ENCODE data around the gene B3GALT5.

Gene B3GALT5

DNA sequence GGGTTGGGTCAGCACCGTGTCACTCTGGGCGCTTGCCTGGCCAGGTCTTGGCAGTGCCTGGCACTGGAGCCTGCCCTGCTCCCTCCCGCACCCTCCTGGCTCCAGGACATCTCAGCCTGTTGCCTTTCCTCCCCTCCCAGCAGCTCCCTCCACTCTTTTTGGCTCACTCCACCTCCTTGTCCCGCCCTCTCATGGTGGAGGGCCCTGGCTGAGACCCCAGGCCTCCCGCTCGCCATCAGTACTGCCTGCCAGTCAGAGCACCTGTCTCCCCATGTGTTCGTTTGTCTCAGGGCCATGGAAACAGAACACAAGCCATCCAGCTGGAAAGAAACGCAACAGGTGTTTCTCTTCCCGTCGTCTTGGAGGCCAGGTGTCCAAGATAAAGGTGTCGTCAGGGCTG lies 61.0 kb downstream of the B3GALT5 start:
- Histone ChIP-seq H3K27me3 (ENCODE audit: insufficient read depth, low read depth) (no peaks in the 10 kb centered on the region), H3K79me2 (ENCODE audit: insufficient read depth, low read depth) (no peaks in the 10 kb centered on the region), H3K4me1 (ENCODE audit: low read depth, poor library complexity, severe bottlenecking) (peaks cover 22% of the 10 kb centered on the region), H3K27ac (no peak overlapping the region), H4K20me1 (ENCODE audit: insufficient read depth) (no peaks in the 10 kb centered on the region), H2AFZ (ENCODE audit: low read depth) (no peak overlapping the region), H3K4me2 (no peak overlapping the region), H3K9ac (no peak overlapping the region), H3K4me3 (IDR thresholded peaks at IDR 0.05; ENCODE audit: insufficient read depth, low read depth, low read length) (no peak overlapping the region), H3K36me3 (ENCODE audit: insufficient read depth) (no peaks in the 10 kb centered on the region)
- TF ChIP-seq, protein P1, sequence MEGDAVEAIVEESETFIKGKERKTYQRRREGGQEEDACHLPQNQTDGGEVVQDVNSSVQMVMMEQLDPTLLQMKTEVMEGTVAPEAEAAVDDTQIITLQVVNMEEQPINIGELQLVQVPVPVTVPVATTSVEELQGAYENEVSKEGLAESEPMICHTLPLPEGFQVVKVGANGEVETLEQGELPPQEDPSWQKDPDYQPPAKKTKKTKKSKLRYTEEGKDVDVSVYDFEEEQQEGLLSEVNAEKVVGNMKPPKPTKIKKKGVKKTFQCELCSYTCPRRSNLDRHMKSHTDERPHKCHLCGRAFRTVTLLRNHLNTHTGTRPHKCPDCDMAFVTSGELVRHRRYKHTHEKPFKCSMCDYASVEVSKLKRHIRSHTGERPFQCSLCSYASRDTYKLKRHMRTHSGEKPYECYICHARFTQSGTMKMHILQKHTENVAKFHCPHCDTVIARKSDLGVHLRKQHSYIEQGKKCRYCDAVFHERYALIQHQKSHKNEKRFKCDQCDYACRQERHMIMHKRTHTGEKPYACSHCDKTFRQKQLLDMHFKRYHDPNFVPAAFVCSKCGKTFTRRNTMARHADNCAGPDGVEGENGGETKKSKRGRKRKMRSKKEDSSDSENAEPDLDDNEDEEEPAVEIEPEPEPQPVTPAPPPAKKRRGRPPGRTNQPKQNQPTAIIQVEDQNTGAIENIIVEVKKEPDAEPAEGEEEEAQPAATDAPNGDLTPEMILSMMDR (conservative IDR thresholded peaks at IDR 0.05; ENCODE audit: low read depth, low read length): no peak

DNA sequence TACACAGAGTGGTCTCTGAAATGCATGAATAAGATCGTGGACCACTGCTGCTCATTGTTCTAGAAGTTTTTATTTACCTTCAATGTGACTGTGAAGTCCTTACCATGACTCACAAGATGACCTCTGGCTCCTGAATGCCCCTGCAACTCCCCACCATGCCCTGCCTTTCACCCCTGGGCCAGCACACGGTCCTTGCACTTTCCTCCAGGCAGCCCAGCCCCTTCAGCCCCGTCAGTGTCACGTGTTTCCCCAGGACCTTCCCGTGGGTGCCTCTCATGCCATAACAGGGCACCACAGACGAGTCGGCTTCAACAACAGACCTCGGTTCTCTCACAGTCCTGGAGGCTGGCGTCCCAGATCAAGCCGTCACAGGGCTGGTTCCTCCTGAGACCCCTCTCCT lies 62.1 kb downstream of the B3GALT5 start:
- Histone ChIP-seq H3K36me3 (ENCODE audit: insufficient read depth) (no peaks in the 10 kb centered on the region), H3K27me3 (ENCODE audit: insufficient read depth, low read depth) (no peaks in the 10 kb centered on the region), H3K4me3 (IDR thresholded peaks at IDR 0.05; ENCODE audit: insufficient read depth, low read depth, low read length) (no peak overlapping the region), H3K79me2 (ENCODE audit: insufficient read depth, low read depth) (no peaks in the 10 kb centered on the region), H3K27ac (no peak overlapping the region), H4K20me1 (ENCODE audit: insufficient read depth) (no peaks in the 10 kb centered on the region), H3K9ac (no peak overlapping the region), H2AFZ (ENCODE audit: low read depth) (no peak overlapping the region), H3K4me2 (no peak overlapping the region), H3K4me1 (ENCODE audit: low read depth, poor library complexity, severe bottlenecking) (peaks cover 22% of the 10 kb centered on the region)
- TF ChIP-seq, protein P1 (conservative IDR thresholded peaks at IDR 0.05; ENCODE audit: low read depth, low read length): no peak

DNA sequence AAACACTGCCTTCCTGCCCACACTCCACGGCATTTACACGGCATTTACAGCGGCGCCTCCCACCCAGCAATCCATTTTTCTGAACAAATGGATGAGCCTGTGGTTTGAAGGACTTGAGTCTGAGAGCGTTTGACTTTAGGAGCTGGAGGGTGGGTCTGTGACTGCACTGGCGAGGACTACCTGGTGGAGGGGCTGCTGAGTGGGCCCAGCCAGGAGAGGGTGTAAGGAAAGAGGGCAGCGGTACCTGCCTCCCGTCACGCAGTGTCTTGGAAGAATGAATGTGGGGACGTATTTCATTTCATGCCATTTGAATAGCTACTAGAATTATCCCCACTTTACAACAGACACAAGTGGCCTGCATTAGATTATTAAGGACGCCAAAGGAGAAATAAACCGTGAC lies 62.9 kb downstream of the B3GALT5 start:
- TF ChIP-seq, protein P1 (conservative IDR thresholded peaks at IDR 0.05; ENCODE audit: low read depth, low read length): 0 out of 2 replicates have a peak, but pooled peaks have one; percentile 16
- H3K4me3 ChIP-seq (IDR thresholded peaks at IDR 0.05; ENCODE audit: insufficient read depth, low read depth, low read length): no peak overlapping the region
- H3K4me1 ChIP-seq (ENCODE audit: low read depth, poor library complexity, severe bottlenecking): peaks cover 22% of the 10 kb centered on the region
- H3K79me2 ChIP-seq (ENCODE audit: insufficient read depth, low read depth): no peaks in the 10 kb centered on the region
- H2AFZ ChIP-seq (ENCODE audit: low read depth): no peak overlapping the region
- H4K20me1 ChIP-seq (ENCODE audit: insufficient read depth): no peaks in the 10 kb centered on the region
- peak overlapping the region; percentile 90 for H3K27ac ChIP-seq
- H3K9ac ChIP-seq: no peak overlapping the region
- no peaks in the 10 kb centered on the region for H3K27me3 ChIP-seq (ENCODE audit: insufficient read depth, low read depth)
- H3K36me3 ChIP-seq (ENCODE audit: insufficient read depth): no peaks in the 10 kb centered on the region
- H3K4me2 ChIP-seq: peak overlapping the region; percentile 44; the same call in 1 of the 2 replicates

DNA sequence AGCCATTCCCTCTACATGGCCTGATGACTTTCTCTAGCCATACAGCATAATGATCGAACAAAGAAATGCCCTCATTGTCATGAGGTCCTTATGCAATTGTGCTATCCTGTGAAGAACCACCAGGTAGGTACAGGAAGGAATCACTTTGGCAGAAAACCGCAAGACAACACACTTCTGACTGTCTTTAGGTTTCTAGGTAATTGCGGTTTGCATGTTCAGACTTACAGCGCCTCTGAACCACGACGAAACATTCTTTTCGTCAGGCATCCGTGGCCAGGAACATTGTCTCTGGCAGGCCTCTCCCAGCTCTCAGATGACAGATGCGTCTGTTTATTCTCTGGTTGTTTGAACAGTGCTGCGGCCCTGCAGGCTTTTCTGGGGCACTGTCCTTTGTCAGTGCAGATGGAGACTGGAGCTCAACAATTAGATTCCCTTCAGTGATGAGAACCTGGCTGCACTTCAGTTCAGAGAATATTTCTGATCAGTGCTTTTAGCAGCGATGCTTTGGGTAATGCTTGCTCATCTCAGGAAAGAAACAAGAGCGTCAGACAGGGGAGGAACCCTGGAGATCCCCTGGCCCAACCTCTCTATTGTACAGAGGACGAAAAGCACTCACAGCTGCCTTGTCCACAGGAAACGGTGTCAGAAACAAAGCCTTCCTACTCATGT lies 63.4 kb downstream of the B3GALT5 start:
- H2AFZ ChIP-seq (ENCODE audit: low read depth): peak overlapping the region; percentile 15; the same call in 1 of the 2 replicates
- H3K9ac ChIP-seq: peak overlapping the region; percentile 54
- peak overlapping the region; percentile 90 for H3K27ac ChIP-seq
- H3K4me3 ChIP-seq (IDR thresholded peaks at IDR 0.05; ENCODE audit: insufficient read depth, low read depth, low read length): no peak overlapping the region
- TF ChIP-seq, protein P1 (conservative IDR thresholded peaks at IDR 0.05; ENCODE audit: low read depth, low read length): no peak
- no peaks in the 10 kb centered on the region for H3K27me3 ChIP-seq (ENCODE audit: insufficient read depth, low read depth)
- peaks cover 22% of the 10 kb centered on the region for H3K4me1 ChIP-seq (ENCODE audit: low read depth, poor library complexity, severe bottlenecking)
- peak overlapping the region; percentile 44; the same call in 1 of the 2 replicates for H3K4me2 ChIP-seq
- H3K36me3 ChIP-seq (ENCODE audit: insufficient read depth): no peaks in the 10 kb centered on the region
- H3K79me2 ChIP-seq (ENCODE audit: insufficient read depth, low read depth): no peaks in the 10 kb centered on the region
- no peaks in the 10 kb centered on the region for H4K20me1 ChIP-seq (ENCODE audit: insufficient read depth)
